ENCODE data around the gene IKZF4. TPM values are rescaled to one million over a fixed set of nuclear protein-coding genes. Genes with fewer than 3 reads are reported as not detected.

The IKZF4 gene
- total RNA-seq, 2 experiments from 2014 or later: 2.5 to 5.0 TPM

- no peak overlapping the region for H3K4me3 Mint-ChIP-seq
- no peak overlapping the region for H3K27ac Mint-ChIP-seq
- peaks cover 5% of the 10 kb centered on the region for H3K36me3 Mint-ChIP-seq (ENCODE audit: low read depth)
- ChIA-PET POLR2A (interaction anchor here (1.1 to 1.4 kb wide), 2 partner anchors 11 to 45 kb away, joined by 3 read pairs; partner anchors contain the start of gene RAB5B), CTCF (interaction anchor here (1.2 kb wide), 1 partner anchor 11 kb away, joined by 3 read pairs; no protein-coding TSS in a partner anchor)
- no peaks in the 10 kb centered on the region for H3K9me3 Mint-ChIP-seq
- TF ChIP-seq CTCF (IDR thresholded peaks at IDR 0.05): no peak
- DNase-seq (no peak), ATAC-seq (ENCODE audit: poor library complexity) (no peak)
- H3K36me3 ChIP-seq (ENCODE audit: insufficient read depth, low read length): no peaks in the 10 kb centered on the region
- H3K4me1 Mint-ChIP-seq (ENCODE audit: low read depth): peaks cover 24% of the 10 kb centered on the region
- H3K4me3 ChIP-seq (ENCODE audit: low read length): no peak overlapping the region
- H3K27ac ChIP-seq (ENCODE audit: low read depth in 1 of 2, low read length in 2 of 2): no peak overlapping the region
- intact Hi-C loops (cut with DNase I, micrococcal nuclease): no loop called here
- peaks cover 30% of the 10 kb centered on the region for H3K4me1 ChIP-seq (ENCODE audit: insufficient read depth, low read length)
- no peaks in the 10 kb centered on the region for H3K9me3 ChIP-seq (ENCODE audit: control insufficient read depth in 1 of 2, insufficient read depth in 1 of 2, low read length in 2 of 2)
- H3K27me3 ChIP-seq (ENCODE audit: control insufficient read depth in 1 of 2, insufficient read depth in 2 of 2, low read length in 2 of 2): no peaks in the 10 kb centered on the region
- no peaks in the 10 kb centered on the region for H3K27me3 Mint-ChIP-seq
These were observed 2.5 kb upstream of the IKZF4 start for GRCh38 chr12:56018356-56018755.

GRCh38 chr12:56021889-56022497 is 1.1 kb downstream of the IKZF4 start:
- intact Hi-C loops (cut with DNase I, micrococcal nuclease): no loop called here
- peak; percentile 28 for ATAC-seq (ENCODE audit: poor library complexity)
- DNase-seq: peak in 1 of 14 experiments; percentile 17
- Histone ChIP-seq H3K4me1 (ENCODE audit: insufficient read depth, low read length) (peaks cover 33% of the 10 kb centered on the region), H3K4me3 (ENCODE audit: low read length) (peak overlapping the region; percentile 59), H3K27ac (ENCODE audit: low read depth in 1 of 2, low read length in 2 of 2) (peak overlapping the region in 1 of 2 donors; percentile 3), H3K27me3 (ENCODE audit: control insufficient read depth in 1 of 2, insufficient read depth in 2 of 2, low read length in 2 of 2) (no peaks in the 10 kb centered on the region), H3K9me3 (ENCODE audit: control insufficient read depth in 1 of 2, insufficient read depth in 1 of 2, low read length in 2 of 2) (no peaks in the 10 kb centered on the region), H3K36me3 (ENCODE audit: insufficient read depth, low read length) (peaks cover 20% of the 10 kb centered on the region)
- ChIA-PET CTCF (interaction anchor here (0.7 to 1.9 kb wide), 3 partner anchors 8 to 283 kb away, joined by 3 to 5 read pairs (median 4); no protein-coding TSS in a partner anchor), POLR2A (interaction anchor here (1.0 to 1.6 kb wide), 6 partner anchors 15 to 204 kb away, joined by 3 to 5 read pairs (median 4); partner anchors contain the start of genes DNAJC14, ORMDL2, PA2G4 and RAB5B)
- TF ChIP-seq CTCF (IDR thresholded peaks at IDR 0.05): no peak
- Mint-ChIP-seq H3K27me3 (no peaks in the 10 kb centered on the region), H3K4me1 (ENCODE audit: low read depth) (peaks cover 24% of the 10 kb centered on the region), H3K27ac (peak overlapping the region; percentile 75), H3K36me3 (ENCODE audit: low read depth) (peaks cover 16% of the 10 kb centered on the region), H3K9me3 (no peaks in the 10 kb centered on the region), H3K4me3 (peak overlapping the region; percentile 87)

GRCh38 chr12:56028511-56029165 is 7.8 kb downstream of the IKZF4 start:
- intact Hi-C loops (cut with DNase I, micrococcal nuclease): loop anchor here (1.0 to 2.0 kb wide), 2 partner anchors 32 to 290 kb away; no protein-coding TSS in a partner anchor
- Mint-ChIP-seq H3K36me3 (ENCODE audit: low read depth) (peaks cover 54% of the 10 kb centered on the region), H3K27ac (no peak overlapping the region), H3K27me3 (no peaks in the 10 kb centered on the region), H3K9me3 (no peaks in the 10 kb centered on the region), H3K4me3 (no peak overlapping the region), H3K4me1 (ENCODE audit: low read depth) (peaks cover 21% of the 10 kb centered on the region)
- POLR2A ChIA-PET: interaction anchor here (1.1 kb wide), 1 partner anchor 21 kb away, joined by 4 read pairs; no protein-coding TSS in a partner anchor
- H3K27ac ChIP-seq (ENCODE audit: low read depth in 1 of 2, low read length in 2 of 2): no peak overlapping the region
- H3K4me3 ChIP-seq (ENCODE audit: low read length): no peak overlapping the region
- H3K9me3 ChIP-seq (ENCODE audit: control insufficient read depth in 1 of 2, insufficient read depth in 1 of 2, low read length in 2 of 2): no peaks in the 10 kb centered on the region
- peaks cover 18% of the 10 kb centered on the region for H3K4me1 ChIP-seq (ENCODE audit: insufficient read depth, low read length)
- H3K27me3 ChIP-seq (ENCODE audit: control insufficient read depth in 1 of 2, insufficient read depth in 2 of 2, low read length in 2 of 2): no peaks in the 10 kb centered on the region
- CTCF ChIA-PET: interaction anchor here (0.7 to 1.3 kb wide), 5 partner anchors 17 to 29 kb away, joined by 3 to 4 read pairs (median 3); no protein-coding TSS in a partner anchor
- H3K36me3 ChIP-seq (ENCODE audit: insufficient read depth, low read length): peaks cover 48% of the 10 kb centered on the region
- DNase-seq: no peak
- no peak for ATAC-seq (ENCODE audit: poor library complexity)
- TF ChIP-seq CTCF (IDR thresholded peaks at IDR 0.05): no peak

Measured in CD4-positive, alpha-beta T cell (primary cell).